ENCODE measurements around the gene MAP4K2. TPM values are rescaled to one million over a fixed set of nuclear protein-coding genes. Genes with fewer than 3 reads are reported as not detected.
A peak's percentile ranks its signal among the peaks of the same experiment; 100 is the strongest.

MAP4K2 gene
- total and polyA plus RNA-seq, 9 of the 15 experiments (the other 6 are each of a cell fraction or from before 2014, with no cell fraction given): 0.13 to 14.5 (median 7.3) TPM

DNA sequence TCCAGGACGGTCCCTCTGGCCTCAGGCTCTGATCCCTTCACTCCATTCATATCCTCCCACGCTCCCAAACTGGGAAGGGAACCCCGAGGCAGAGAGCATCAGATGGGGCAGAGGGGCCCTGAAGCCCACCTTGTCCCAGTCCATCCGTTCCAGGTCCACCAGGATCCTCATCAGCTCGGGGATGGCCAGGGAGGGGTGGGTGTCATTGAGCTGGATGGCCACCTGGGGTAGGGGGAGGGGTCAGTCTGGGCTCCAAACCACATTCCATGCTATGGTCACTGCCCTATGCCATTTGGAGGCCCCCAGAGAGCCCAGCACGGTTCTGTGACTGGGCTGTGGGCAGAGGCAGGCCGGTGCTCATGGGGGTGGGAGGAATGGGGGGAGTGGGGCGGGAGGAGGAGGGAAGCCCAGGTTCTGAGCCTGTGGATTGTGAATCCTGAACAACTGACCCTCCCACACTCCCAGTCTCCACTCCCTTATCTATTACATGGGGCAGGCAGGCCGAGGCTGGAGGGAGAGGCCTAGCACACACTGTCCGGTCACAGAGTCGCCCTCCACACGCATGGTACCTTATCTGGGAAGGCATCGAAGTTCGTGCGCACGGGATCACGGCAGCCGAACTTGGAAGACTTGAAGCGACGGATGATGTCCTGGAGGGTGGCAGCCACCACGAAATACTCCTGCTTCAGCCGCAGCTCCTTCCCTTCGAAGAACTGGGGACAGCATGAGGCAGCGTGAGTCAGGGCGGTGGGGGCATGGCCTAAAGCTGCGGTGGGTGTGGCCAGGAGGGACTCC is 48.7 kb downstream of the MAP4K2 start (continued):
- TF ChIP-seq, protein P1, sequence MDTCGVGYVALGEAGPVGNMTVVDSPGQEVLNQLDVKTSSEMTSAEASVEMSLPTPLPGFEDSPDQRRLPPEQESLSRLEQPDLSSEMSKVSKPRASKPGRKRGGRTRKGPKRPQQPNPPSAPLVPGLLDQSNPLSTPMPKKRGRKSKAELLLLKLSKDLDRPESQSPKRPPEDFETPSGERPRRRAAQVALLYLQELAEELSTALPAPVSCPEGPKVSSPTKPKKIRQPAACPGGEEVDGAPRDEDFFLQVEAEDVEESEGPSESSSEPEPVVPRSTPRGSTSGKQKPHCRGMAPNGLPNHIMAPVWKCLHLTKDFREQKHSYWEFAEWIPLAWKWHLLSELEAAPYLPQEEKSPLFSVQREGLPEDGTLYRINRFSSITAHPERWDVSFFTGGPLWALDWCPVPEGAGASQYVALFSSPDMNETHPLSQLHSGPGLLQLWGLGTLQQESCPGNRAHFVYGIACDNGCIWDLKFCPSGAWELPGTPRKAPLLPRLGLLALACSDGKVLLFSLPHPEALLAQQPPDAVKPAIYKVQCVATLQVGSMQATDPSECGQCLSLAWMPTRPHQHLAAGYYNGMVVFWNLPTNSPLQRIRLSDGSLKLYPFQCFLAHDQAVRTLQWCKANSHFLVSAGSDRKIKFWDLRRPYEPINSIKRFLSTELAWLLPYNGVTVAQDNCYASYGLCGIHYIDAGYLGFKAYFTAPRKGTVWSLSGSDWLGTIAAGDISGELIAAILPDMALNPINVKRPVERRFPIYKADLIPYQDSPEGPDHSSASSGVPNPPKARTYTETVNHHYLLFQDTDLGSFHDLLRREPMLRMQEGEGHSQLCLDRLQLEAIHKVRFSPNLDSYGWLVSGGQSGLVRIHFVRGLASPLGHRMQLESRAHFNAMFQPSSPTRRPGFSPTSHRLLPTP (IDR thresholded peaks at IDR 0.05; ENCODE audit: borderline replicate concordance, extremely low read depth, insufficient read length): no peak
- TF ChIP-seq ZNF668 (CRISPR knock-in tag; IDR thresholded peaks at IDR 0.05): no peak
- TF ChIP-seq XRCC5 (IDR thresholded peaks at IDR 0.05; ENCODE audit: low read depth, low read length): no peak
- TF ChIP-seq ILF3 (IDR thresholded peaks at IDR 0.05; ENCODE audit: borderline replicate concordance): no peak
- TF ChIP-seq MTA2 (IDR thresholded peaks at IDR 0.05; ENCODE audit: low read depth): no peak
- TF ChIP-seq NFE2L1 (tag; IDR thresholded peaks at IDR 0.05; ENCODE audit: borderline replicate concordance, low read depth): no peak
- no peak for TF ChIP-seq CHD1 (IDR thresholded peaks at IDR 0.05; ENCODE audit: low read length)
- TF ChIP-seq PRMT5 (CRISPR knock-in tag; IDR thresholded peaks at IDR 0.05): no peak
- TF ChIP-seq FOSL1 (tag; conservative IDR thresholded peaks at IDR 0.05): peak; percentile 46; the same call in 1 of the 2 replicates
- no peak for TF ChIP-seq GATAD2A (IDR thresholded peaks at IDR 0.05)
- no peak for TF ChIP-seq EGR1 (conservative IDR thresholded peaks at IDR 0.05)
- TF ChIP-seq, protein P2, sequence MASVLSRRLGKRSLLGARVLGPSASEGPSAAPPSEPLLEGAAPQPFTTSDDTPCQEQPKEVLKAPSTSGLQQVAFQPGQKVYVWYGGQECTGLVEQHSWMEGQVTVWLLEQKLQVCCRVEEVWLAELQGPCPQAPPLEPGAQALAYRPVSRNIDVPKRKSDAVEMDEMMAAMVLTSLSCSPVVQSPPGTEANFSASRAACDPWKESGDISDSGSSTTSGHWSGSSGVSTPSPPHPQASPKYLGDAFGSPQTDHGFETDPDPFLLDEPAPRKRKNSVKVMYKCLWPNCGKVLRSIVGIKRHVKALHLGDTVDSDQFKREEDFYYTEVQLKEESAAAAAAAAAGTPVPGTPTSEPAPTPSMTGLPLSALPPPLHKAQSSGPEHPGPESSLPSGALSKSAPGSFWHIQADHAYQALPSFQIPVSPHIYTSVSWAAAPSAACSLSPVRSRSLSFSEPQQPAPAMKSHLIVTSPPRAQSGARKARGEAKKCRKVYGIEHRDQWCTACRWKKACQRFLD (CRISPR knock-in tag; IDR thresholded peaks at IDR 0.05): no peak
- peak; percentile 56 for TF ChIP-seq ARID1B (IDR thresholded peaks at IDR 0.05)
- TF ChIP-seq NR4A1 (CRISPR knock-in tag; IDR thresholded peaks at IDR 0.05): no peak
- peak; percentile 73; the same call in 1 of the 2 replicates for TF ChIP-seq NR4A1 (tag; IDR thresholded peaks at IDR 0.05)
- no peak for TF ChIP-seq ZC3H11A (IDR thresholded peaks at IDR 0.05; ENCODE audit: low read depth, low read length)
- TF ChIP-seq, protein P3, sequence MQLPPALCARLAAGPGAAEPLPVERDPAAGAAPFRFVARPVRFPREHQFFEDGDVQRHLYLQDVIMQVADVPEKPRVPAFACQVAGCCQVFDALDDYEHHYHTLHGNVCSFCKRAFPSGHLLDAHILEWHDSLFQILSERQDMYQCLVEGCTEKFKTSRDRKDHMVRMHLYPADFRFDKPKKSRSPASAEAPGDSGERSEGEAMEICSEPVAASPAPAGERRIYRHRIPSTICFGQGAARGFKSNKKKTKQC (CRISPR knock-in tag; IDR thresholded peaks at IDR 0.05): no peak
- no peak for TF ChIP-seq TFAM (CRISPR knock-in tag; conservative IDR thresholded peaks at IDR 0.05)
- TF ChIP-seq HDGF (IDR thresholded peaks at IDR 0.05): no peak
- TF ChIP-seq KDM2B (CRISPR knock-in tag; IDR thresholded peaks at IDR 0.05): no peak
- TF ChIP-seq, protein P4, sequence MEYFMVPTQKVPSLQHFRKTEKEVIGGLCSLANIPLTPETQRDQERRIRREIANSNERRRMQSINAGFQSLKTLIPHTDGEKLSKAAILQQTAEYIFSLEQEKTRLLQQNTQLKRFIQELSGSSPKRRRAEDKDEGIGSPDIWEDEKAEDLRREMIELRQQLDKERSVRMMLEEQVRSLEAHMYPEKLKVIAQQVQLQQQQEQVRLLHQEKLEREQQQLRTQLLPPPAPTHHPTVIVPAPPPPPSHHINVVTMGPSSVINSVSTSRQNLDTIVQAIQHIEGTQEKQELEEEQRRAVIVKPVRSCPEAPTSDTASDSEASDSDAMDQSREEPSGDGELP (CRISPR knock-in tag; IDR thresholded peaks at IDR 0.05; ENCODE audit: borderline replicate concordance): peak; percentile 50; the same call in 1 of the 2 replicates
- peak; percentile 56; the same call in 1 of the 2 replicates for TF ChIP-seq CTBP1 (IDR thresholded peaks at IDR 0.05; ENCODE audit: borderline replicate concordance)
- no peak for TF ChIP-seq NR2C1 (IDR thresholded peaks at IDR 0.05)
- 0 out of 2 replicates have a peak, but pooled peaks have one; percentile 27 for TF ChIP-seq NR2C1 (tag; IDR thresholded peaks at IDR 0.05)
- no peak for TF ChIP-seq BACH1 (tag; IDR thresholded peaks at IDR 0.05)

Measured in K562 (cell line).